Measurements from ENCODE around the gene KIF1A.

Gene KIF1A, protein sequence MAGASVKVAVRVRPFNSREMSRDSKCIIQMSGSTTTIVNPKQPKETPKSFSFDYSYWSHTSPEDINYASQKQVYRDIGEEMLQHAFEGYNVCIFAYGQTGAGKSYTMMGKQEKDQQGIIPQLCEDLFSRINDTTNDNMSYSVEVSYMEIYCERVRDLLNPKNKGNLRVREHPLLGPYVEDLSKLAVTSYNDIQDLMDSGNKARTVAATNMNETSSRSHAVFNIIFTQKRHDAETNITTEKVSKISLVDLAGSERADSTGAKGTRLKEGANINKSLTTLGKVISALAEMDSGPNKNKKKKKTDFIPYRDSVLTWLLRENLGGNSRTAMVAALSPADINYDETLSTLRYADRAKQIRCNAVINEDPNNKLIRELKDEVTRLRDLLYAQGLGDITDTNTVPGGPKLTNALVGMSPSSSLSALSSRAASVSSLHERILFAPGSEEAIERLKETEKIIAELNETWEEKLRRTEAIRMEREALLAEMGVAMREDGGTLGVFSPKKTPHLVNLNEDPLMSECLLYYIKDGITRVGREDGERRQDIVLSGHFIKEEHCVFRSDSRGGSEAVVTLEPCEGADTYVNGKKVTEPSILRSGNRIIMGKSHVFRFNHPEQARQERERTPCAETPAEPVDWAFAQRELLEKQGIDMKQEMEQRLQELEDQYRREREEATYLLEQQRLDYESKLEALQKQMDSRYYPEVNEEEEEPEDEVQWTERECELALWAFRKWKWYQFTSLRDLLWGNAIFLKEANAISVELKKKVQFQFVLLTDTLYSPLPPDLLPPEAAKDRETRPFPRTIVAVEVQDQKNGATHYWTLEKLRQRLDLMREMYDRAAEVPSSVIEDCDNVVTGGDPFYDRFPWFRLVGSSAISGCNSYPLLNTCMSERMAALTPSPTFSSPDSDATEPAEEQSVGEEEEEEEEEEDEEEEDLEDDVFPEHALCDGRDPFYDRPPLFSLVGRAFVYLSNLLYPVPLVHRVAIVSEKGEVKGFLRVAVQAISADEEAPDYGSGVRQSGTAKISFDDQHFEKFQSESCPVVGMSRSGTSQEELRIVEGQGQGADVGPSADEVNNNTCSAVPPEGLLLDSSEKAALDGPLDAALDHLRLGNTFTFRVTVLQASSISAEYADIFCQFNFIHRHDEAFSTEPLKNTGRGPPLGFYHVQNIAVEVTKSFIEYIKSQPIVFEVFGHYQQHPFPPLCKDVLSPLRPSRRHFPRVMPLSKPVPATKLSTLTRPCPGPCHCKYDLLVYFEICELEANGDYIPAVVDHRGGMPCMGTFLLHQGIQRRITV (N-terminal part only)

GRCh38 chr2:240819858-240820606, at the start of gene KIF1A:
TSS of gene KIF1A (minus strand) at chr2:240820219. CDS start at chr2:240797752, 22,467 bp downstream.
- DNase-seq (ENCODE audit: low spot score): peak; percentile 95

DNA sequence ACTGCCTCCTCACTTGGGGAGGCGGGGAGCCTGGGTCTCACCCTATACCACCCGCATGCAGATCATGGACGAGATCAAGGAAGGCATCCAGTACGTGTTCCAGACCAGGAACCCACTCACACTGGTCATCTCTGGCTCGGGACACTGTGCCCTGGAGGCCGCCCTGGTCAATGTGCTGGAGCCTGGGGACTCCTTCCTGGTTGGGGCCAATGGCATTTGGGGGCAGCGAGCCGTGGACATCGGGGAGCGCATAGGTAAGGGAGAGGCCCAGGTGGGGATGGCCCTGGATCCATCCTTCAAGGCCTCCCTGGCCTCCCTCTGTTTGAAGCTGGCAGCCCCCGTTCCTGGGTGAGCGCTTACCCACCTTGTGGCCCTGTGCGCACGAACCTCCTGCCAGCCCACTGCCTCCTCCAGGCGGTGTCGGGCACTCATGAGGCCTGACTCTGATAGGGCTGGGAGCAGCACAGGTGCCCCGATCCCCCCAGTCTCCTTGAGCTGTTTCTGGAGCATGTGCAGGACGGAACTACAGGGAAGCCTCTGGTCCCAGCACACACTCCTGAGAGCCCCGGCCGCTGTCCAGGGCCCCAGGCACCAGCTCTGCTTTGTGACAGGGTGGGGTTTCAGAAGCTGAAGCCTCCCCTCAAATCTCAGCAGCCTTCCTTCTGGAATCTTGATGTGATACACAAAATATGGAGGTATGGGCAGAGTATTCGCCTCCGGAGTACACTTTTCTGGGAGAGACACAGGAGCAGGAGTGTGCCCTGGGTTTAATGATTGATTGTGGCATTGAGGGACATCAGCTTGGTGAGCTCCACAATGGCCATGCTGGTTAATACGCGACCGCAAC, 49.3 kb upstream of the KIF1A start:
- no peak for DNase-seq (ENCODE audit: low spot score)

DNA sequence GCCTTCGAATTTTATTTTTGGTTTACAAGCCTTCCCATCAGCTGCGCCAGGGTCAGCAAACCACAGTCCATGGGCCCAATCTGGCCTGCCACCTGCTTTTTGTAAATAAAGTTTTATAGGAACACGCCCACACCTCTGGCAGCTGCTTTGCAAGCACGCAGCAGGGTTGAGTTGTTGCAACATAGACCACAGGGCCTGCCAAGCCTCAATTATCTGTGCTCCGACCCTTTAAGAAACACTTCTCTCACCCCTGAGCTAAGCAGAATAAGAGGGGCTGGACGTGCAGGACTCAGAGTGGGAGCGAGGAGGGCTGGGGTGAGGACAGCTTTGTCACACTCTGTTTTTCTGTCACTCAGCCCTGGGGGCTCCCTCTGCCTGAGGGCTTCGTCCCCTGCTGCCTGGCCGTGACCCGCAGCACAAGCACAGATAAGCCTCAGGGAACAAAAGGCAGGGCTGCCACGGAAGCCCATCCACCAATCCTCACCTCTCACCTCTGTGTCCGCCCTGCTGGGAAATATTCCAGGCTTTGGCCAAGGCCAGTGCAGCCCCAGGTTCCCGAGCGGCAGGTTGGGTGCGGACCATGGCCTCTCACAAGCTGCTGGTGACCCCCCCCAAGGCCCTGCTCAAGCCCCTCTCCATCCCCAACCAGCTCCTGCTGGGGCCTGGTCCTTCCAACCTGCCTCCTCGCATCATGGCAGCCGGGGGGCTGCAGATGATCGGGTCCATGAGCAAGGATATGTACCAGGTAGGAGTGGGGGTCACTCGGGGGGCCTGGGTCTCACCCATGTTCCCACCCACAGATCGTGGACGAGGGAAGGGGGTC, 48.5 kb upstream of the KIF1A start, which contains the start of gene AGXT:
TSS of gene AGXT (plus strand) at position 539 of the 823 bp plus-strand sequence. CDS start at position 581, 42 bp downstream.
- DNase-seq (ENCODE audit: low spot score): no peak

GRCh38 chr2:240865391-240865790, 45.4 kb upstream of the KIF1A start:
- no peak for DNase-seq (ENCODE audit: low spot score)

GRCh38 chr2:240864475-240864874, 44.5 kb upstream of the KIF1A start:
- no peak for DNase-seq (ENCODE audit: low spot score)

DNA sequence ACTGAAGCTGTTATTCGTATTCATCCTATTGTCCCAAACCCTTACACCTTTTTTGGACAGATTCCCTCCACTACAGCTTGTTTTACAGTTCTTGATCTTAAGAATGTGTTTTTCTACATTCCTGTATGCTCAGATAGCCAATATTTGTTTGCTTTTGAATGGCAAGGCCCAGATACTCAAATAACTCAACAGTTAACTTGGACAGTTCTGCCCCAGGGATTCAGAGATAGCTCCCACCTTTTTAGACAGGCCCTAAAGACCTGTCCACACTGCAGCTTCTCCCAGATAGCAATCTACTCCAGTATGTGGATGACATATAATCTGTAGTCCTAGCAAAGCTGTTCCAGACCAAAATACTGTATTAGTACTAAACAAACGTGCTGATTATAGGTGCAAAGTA, 41.5 kb upstream of the KIF1A start:
- DNase-seq (ENCODE audit: low spot score): no peak

GRCh38 chr2:240858871-240859270, 38.9 kb upstream of the KIF1A start:
- DNase-seq (ENCODE audit: low spot score): no peak

DNA sequence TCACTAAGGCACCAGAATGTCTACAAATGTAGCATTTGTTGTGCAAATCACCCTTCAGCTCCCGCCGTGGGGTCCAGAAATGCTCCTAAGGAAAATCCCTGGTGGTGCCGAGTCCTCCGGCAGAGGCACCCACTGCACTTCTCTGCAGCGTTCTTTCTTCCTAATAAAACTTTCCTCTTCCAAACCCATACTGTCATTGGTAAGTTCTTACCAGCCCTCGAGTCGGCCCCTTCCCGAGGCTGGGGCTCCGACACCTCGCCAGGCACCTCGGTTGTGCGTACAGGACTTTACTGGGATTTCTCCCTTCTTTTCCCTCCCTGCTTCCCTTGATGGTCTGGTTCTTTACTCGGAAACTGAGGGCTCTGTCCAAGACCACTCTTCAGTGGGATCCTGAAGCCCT, 38.3 kb upstream of the KIF1A start:
- no peak for DNase-seq (ENCODE audit: low spot score)

DNA sequence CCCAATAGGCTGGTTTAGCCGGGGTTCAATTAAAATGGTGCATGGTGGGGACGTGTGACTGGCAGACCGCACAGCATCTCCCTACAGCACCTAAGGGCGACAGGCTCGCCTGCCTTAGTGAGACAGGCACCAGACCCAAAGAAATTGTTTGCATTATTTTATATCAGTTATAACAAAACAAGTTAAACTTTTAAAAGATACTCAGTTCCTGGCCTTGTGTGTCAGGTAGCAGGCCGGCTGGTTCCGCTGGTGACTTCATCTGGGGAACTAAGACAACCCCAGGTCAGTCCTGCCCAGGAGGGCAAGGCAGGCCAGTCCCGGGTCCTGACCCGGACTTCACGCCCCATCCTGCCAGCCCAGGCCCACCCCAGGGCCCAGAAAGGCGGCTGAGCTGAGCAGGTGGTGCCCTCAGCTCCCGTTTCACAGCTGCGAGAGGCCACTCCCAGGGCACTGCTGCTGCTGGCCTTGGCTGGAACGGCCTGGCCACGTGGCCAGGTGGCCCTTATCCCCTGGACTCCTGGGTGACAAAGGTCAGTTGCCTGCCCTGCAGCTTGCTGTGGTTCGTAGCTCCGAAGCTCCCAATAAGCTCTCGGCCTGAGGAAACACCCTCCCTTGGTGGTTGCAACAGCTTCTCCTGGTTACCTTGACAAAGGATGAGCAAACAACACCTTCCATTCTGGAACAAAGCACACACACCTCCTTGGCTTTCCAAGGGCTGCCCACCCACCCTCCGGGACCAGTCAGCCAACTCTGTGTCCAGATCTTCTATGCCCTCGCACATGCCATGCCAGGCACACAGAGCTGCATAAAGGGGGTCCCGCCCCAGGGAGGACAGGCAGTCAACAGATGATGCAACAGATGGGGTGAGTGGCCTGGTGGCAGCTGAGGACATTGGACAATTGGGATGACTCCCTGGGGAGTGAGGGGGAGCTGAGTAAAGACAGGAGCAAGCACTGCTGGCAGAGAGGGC, 37.3 kb upstream of the KIF1A start:
- no peak for DNase-seq (ENCODE audit: low spot score)

- no peak for DNase-seq (ENCODE audit: low spot score)
These were observed 36.3 kb upstream of the KIF1A start for GRCh38 chr2:240856151-240856980.

GRCh38 chr2:240855670-240856069, 35.7 kb upstream of the KIF1A start:
- DNase-seq (ENCODE audit: low spot score): no peak

GRCh38 chr2:240852671-240853314, 32.8 kb upstream of the KIF1A start:
- DNase-seq (ENCODE audit: low spot score): no peak

DNA sequence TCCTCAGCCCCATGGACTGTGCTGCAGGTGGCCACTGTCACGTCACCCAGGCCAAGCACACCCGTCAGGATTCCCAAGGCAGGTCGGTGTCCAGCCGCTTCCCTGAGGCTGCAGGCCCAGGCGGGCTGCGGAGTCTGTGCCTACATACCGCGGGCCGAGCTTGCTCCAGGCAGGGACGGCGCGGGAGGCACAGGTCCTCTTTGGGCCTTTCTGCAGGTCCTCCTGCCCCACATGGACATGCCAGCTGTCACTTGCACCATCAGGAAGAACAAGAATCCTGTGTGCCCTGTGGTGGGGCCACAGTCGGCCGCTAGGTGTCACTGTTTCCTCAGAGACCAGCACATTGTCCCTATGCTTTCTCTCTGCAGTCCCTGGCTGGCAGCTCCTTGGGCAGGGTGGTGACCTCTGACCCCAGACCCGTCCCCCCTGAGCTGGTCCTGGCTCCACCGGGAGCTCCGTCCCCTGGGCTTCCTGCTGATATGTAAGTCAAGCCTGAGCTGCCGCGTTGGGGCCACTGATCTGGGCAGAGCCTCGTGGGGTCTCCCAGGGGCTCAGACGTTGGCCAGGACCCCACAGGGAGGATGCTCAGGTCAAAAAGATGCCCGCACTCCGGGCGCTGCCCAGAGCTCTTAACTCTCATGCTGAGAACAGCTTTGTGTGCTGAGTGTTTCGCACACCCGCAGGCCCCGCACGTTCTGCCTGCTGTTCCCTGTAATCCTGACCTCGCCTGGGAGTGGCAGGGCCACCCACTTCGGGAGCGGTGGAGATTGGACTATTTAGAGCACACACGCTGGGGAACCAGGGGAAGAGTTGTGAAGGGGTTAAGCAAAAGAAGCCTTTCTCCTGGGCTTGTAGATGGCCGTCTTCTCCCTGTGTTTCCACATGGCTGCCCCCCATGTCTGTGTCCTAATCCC, 31.3 kb upstream of the KIF1A start:
- DNase-seq (ENCODE audit: low spot score): peak; percentile 70

- DNase-seq (ENCODE audit: low spot score): no peak
These were observed 30.7 kb upstream of the KIF1A start for GRCh38 chr2:240850756-240851077.

- DNase-seq (ENCODE audit: low spot score): no peak
These were observed 30.0 kb upstream of the KIF1A start for GRCh38 chr2:240850026-240850425.

Data from putamen (tissue), 1 donor.